GM03348 (cell line): Measurements from ENCODE around the gene DDX31.
"Not testable (repeated sequence)": the region's sequence is repeated elsewhere in the genome, so short reads cannot be mapped to it uniquely, and the experiment has no call there.

Source experiments
- DNase-seq: peaks from one replicate; pipeline ENCODE4 v3.0.0; 2012; ENCODE audit warnings: low spot score

The DDX31 gene

DNA sequence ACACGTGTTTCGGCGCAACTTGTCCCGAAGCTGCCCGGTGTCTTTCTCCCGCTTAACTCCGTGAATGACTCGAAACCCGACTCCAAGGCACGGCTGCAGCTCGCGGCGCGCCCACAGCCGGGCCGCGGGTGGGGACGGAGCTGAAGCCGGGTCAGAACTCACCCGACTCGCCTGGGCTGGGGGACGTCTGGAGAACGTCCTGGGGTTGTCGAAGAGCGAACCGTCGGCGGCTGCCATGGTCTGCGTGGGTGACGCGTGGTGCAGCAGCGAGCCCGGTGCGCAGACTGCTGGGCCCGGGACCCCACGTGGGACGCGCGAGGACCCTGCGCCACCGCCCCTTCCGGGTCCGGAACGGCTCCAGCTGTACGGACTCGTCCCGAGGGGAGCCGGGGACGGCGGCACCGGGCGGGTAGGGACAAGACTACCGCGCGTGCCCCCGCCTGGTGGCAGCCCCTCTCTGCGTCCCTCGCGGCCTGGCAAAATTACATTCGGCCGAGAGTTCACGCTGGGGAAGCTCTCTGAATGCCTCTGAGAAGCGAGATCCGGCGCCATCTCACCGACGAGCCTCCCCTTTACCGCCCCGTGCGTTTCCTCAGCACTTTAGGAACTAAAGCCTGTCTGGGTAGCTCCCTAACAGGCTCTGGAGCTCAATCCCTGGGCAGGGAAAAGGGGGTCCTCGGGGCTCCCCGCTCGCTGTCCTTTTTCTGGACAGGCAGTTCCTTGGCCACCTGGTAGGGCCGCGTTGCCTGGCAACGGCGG, at the start of gene DDX31:
DDX31 (minus strand) TSS at position 286 of the 759 bp plus-strand sequence; CDS start at position 237, 49 bp downstream.
- peak; percentile 95 for DNase-seq

DNA sequence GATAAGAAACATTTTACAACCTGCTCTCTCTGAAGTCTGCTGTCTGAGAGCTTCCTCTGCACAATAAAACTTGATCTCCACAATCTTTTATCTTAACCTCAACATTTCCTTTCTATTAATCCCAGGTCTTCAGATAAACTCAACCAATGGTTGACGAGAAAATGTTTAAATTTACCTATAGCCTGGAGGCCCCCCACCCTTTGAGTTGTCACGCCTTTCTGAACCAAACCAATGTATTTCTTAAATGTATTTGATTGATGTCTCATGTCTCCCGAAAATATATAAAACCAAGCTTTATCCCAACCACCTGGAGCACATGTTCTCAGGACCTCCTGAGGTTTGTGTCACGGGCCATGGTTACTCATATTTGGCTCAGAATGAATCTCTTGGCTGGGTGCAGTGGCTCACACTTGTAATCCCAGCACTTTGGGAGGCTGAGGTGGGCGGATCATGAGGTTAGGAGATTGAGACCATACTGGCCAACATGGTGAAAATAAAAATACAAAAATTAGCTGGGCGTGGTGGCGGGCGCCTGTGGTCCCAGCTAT, 48.7 kb upstream of the DDX31 start:
- DNase-seq = not testable (repeated sequence)

DNA sequence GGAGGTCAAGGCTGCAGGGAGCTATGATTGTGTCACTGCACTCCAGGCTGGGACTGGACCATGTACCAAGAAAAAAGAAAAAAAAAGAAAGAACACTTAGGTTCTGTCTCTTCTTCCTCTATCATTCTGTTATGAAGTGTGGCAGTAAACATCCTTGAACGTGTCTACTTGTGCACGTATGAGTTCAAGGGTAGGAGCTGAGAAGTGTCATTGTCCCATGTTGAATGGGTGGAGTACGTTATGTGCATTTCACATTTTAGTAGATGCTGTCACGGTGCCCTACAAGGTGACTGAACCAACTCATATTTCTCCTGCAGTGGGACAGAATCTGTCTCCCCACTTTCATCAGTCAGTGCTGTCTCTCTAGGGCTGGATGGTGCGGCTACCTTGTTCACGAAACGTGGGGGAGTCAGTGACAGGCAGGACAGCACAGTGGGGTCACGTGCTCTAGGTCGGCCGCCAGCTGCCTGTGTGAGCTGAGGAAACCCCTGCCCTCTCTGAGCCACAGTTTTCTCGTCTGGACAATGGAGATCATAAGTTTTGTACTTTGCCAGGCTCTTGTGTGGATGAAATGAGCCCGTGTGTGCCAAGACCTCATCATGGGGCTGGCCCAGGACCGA, 47.7 kb upstream of the DDX31 start:
- no peak for DNase-seq

DNA sequence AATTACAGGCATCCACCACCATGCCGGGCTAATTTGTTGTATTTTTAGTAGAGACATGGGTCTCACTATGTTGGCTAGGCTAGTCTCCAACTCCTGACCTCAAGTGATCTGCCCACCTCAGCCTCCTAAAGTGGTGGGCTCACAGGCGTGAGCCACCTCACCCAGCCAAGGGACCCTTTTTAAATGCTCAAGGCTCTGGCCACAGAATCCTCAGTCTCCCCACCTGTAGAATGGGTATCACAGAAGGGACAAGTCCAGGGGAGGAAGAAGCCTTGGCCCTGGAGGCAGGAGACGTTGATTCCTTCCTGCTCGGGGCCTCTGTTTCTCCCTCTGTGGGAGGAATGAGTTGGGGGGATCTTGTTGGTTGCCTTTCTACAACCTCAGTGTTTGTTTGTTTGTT, 46.2 kb upstream of the DDX31 start:
- DNase-seq = no peak

DNA sequence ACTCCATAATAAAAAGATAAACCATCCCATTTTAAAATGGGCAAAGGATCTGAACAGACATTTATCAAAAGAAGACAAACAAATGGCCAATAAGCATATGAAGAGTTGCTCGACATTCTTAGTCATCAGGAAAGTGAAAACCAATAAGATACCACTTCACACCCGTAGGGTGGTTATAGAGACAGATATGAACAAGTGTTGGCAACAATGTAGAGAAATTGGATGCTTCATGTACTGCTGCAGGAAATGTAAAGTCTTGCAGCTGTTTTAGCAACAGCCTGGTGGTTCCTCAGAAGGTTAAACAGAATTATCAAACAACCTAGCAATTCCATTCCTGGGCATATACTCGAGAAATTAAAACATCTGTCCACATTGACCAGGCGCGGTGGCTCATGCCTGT, 43.0 kb upstream of the DDX31 start:
- no peak for DNase-seq

DNA sequence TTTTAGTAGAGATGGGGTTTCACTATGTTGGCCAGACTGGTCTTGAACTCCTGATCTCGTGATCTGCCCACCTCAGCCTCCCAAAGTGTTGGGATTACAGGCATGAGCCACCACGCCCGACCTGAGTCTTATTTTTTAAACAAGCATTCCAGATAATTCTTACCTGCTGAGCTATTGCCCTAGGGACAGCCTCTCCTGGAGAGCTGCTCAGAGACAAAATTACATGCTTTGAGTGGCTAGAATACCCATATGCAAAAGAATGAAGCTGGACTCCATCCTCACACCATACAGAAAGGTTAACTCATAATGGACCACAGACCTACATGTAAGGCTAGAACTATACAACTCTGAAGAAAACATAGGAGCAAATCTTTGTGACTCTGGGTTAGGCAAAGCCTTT, 42.1 kb upstream of the DDX31 start:
- DNase-seq = no peak

DNA sequence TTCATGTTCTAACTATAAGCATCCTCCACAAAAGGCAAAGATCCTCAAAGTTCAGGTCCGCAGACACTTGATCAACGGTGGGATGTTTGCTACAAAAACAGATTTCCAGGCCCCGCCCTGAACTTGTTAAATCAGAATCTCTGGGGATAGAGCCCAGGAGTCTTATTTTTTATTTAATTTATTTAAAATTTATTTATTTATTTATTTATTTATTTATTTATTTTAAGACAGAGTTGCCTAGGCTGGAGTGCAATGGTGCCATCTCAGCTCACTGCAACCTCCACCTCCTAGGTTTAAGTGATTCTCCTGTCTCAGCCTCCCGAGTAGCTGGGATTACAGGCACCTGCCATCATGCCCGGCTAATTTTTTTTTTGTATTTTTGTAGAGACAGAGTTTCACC, 41.4 kb upstream of the DDX31 start:
- not testable (repeated sequence) for DNase-seq

DNA sequence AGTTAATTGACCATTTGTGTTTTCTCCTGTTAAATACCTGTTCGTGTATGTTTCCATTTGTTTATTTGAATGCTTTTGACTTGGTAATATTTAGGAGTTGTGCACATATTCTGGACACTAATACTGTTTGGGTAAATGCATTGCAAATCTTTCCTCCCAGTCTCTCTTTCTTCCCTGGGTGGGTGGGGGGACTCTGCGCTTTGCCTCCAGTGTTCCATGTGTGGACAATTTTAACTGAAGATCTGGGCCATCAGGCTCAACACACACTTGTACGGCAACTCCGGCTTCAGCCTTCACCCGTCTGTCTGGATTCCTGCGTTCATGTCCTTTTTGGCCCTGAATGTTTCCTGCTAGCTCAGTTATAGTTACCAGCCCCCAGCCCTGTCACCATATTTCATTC, 40.5 kb upstream of the DDX31 start:
- no peak for DNase-seq

DNA sequence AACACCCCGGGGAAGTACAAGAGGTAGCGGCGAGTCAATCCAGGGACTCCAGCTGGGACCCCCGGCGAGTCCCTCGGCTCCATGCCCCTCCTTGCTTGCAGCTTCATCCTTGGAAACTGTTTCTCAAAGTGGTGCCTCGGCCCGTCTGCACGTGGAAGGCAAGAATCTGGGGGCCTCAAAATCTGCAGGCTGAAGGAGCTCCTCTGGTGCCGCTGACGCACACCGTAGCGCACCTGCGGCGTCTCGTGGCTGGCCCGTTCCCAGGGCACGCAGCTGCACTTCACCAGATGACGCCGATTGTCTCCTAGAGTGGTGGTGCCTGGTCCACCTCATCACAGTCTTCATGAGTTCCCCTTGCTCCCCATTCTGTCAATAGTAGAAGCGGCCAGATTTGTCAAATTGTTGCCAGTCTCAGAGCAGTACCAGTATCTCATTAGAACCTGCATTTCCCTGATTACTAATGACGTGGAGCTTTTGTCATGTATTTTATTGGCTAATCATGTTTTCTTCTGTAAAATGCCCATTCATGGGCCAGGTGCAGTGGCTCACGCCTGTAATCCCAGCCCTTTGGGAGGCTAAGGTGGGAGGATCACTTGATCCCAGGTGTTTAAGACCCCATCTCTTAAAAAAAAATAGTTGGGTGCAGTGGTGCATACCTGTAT, 39.1 kb upstream of the DDX31 start:
- DNase-seq = no peak

DNA sequence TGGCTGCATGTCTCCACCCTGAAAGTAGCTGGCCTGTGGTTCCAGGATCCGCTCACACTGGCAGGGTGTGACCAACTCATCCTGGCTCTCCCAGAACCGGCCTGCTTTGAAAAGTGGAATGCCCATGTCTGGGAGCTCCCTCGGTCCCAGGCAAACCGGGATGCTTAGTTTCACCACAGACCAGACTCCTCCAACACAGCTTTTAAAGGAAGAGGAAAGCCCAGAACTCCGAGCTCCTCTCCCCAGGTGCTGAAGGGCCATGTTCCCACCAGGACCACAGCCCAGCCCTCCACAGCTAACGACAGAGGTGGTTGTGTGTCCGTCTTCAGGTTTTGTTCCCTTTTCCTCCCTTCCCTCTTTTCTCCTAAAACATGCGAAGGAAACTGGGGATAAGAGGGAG, 38.5 kb upstream of the DDX31 start:
- no peak for DNase-seq

DNA sequence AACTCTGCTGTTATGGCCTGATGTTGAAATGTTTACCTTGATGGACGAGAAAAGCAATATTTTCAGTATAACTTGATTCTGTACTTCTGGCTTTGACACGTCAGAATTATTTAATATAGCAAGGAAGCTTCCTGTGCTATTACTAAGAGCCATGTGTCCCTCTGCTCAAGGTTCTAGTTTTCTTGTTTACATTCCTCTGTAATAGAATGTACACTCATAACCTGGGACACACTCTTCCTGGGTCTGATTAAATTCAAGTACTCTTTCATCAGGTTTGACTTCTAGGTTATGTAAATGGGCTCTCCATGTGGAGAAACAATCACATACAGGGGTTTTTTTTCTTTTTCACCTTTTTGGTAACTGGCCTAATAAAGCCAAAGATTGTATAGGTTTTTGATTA, 33.6 kb upstream of the DDX31 start:
- DNase-seq = no peak

DNA sequence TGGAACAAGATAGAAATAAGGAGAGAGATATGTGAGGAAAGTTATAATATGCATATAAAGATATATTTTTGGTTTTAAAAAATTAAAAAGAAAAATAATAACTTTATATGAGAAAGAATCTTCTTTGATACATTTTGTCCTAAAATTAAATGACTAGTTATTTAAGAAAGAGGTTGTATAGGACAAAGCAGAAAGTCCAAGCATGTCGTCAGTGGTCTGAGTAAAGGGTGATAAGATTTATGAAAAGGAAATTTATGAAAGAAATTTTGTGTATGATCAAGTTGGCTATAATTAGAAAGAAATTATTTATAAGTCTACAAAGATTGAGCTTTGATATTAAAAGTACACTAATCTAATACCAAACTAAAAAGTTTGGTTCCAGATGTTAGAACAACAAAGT, 32.5 kb upstream of the DDX31 start:
- DNase-seq = no peak

DNA sequence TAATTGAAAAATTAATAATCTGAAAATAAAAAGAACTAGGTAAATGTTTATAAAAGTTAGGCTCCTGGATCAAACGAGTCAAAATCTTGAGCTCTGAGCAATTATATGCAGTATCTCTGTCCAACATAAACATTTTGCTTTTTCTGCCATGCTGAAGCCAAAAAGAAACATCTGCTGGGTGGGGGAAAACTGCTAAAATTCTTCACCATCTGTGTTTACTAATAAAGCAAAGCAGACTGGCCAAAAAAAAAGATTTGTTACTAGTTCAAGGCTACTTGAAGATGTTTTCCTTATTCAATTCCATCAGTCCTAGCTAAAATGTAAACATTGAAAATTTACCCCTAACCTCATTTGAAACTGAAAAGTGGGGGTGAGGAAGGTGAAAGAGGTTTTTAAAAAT, 30.2 kb upstream of the DDX31 start:
- no peak for DNase-seq

DNA sequence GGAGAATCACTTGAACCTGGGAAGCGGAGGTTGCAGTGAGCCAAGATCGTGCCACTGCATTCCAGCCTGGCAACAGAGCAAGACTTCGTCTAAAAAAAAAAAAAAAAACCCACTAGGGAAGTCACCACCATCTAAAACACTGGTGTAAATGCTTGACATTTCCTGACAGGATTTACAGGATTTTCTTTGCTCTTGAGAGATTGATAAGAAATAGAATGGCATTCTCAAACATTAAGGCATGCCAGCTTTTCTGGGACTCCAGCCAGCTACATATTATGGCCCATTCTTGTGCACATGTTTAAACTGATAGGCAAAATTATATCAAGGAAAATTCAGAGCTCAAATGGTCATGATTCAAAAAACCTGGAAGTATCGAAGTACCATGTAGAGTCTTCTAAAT, 29.2 kb upstream of the DDX31 start:
- no peak for DNase-seq

DNA sequence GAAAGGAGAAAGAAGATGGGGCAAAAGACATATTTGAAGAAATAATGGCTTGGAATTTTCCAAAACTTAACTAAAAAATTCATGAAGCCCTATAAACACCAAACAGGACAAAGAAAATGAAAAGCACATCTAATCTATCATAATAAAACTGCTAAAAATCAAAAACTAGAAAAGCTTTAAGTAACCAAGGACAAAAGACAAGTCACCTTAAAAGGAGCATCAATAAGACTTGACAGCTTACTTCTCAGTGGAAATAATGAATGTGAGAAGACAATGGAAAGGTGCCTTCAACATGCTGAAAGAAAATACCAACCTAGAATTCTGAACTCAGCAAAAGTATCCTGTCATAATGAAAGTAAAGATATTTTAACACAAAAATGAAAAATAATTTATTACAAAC, 27.4 kb upstream of the DDX31 start:
- no peak for DNase-seq

DNA sequence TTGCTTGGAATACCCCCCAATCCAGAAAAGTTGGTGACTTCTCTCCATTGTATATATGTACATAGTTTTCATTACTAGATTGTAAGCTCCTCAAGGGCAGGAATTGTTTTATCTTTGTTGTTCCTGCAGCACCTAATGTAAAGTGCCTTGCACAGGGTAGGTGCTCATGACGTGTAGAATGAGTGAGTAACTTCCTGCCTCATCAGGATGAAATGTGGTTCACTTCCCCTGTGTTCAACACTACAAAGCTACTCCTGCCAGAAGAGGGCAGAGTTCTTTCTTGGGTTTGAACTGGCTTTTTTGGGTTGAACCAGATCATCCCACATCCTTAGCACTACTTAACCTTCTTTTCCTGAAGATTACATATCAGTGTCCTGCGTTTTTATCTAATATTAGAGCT, 24.4 kb upstream of the DDX31 start:
- no peak for DNase-seq

DNA sequence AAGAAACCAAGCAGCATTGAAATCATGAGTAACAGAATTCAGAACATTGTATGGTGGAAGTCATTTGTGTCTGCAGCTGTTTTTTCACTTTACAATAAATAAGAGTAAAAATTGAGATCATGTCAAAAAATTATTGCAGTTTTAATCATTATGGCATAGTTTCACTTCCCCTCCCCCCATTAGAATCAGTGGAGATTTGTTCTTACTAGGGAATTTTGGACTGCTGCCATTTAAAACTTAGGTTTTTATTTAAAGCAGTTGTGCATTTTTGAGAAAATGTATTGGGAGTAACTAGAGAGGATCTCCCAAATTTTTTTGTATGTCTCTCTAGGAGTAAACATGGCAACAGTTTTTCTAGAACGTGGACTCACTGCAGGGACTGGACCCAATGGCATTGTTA, 20.9 kb upstream of the DDX31 start:
- no peak for DNase-seq

DNA sequence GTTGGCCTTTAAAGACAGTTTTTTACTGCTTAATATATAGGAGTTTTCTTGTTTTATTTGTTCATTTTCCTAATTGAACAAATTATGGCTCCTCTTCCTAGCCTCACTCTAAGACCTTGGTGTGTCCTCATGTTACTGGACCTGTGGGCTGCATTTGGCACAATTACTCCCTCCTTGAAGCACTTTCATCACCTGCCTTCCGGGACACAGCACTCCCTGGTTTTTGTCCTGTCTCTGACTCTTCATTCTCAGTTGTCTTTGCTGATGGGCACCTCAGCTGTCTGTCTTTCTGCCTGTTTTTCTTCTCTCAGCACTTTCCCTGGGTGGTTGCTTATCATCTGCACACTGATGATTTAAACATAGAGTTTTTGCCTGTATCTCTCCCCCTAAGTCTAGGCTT, 14.1 kb upstream of the DDX31 start:
- no peak for DNase-seq

DNA sequence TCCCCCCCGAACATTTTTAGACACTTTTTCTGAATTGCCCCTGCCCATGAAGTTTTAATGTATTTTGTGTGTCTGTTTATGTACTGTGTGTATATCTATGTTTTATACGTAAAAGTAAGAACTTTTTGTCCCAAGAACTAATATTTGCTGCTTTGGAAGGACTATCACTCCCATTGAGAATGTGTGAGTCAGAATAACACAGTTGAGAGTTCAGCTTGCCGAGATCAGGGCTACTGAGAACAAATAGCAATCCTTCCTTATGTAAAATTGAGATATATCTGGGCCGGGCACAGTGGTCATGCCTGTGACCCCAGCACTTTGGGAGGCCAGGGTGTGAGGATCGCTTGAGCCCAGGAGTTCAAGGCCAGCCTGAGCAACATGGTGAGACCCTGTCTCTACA, 11.8 kb upstream of the DDX31 start:
- DNase-seq = no peak

DNA sequence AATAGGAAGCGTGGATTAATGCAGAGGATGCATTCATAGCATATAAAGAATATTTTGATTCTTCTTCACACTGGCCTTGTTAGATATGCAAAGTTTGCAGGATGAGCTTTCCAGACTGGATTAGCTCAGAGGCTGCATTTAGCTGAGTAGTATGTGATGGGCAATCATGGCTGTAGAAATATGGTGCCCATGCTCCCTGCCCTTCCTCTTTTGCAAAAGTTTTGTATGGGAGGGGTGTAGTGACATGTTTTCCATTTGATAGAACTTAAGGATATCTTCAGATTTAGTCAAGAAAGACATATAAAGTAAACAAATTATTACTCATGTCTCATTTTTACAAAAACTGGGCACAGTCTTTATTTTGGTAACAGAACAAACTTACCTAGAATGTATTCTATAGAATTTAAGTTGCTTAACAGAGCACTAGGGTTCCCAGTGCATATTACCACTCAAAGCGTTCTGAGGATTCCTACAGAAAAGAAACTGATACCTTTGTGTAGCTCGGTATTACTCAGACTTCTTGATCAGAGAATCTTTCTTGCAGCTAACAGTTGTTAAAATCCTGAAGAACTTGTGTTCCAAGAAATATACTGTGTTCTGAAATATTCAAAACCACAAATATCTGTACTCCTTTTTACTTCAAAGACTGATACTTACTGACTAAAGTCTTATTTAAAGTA, 10.3 kb upstream of the DDX31 start:
- no peak for DNase-seq

DNA sequence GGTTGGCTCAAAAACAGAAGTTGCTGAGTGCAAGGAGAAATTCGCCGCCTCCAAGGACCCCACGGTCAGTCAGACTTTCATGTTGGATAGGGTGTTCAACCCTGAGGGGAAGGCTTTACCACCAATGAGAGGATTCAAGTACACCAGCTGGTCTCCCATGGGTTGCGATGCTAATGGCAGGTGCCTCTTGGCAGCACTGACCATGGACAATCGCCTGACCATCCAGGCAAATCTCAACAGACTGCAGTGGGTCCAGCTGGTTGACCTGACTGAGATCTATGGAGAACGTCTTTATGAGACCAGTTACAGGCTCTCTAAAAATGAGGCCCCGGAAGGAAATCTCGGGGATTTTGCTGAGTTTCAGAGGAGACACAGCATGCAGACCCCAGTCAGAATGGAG, 8.2 kb upstream of the DDX31 start:
- DNase-seq = no peak

DNA sequence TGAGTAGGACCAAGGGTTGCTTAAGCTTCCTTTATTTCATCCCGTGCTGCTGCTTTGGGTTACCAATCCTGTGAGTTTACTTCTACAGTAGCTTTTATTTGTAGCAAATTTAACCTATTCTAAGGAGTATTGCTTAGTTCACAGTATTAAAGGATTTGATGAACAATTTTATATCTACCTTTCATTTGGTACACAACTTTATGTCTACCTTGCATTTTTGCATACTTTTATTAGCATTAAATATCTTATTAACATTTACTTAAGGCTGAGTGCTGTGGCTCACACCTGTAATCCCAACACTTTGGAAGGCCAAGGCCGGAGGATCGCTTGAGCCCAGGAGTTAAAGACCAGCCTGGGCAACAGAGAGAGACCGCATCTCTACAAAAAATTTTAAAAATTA, 4.7 kb upstream of the DDX31 start:
- no peak for DNase-seq

DNA sequence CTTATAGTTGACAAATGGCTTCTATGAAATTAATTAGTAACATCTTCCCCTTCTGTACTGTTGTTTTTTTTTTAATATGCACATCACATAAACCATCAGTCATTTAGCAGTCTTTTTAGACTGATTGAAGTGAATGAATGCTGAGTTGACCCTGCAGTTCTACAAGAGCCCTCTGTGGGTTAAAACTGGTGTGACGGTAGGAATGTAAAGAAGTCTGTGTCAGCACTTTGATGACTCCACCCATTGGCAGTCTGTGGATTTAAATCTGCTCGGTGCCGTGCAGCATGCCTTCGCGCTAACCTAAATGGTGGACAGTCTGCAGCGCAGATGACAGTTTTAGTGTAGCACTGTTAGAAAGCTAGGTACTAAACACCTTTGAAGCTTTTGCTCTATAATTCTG, 3.6 kb upstream of the DDX31 start:
- DNase-seq = peak; percentile 47
